Fibroblast of skin of abdomen (primary cell): ENCODE data around the gene NCK1.

ENCODE experiments used
- DNase-seq: peaks from one replicate; pipeline ENCODE4 v3.0.0-alpha.2; 2013

NCK1 gene

GRCh38 chr3:136908297-136908696, 46.3 kb downstream of the NCK1 start:
- DNase-seq = no peak

- no peak for DNase-seq
Observed at GRCh38 chr3:136909187-136909586, 47.2 kb downstream of the NCK1 start.

- DNase-seq = no peak
Observed at GRCh38 chr3:136910697-136911096, 48.7 kb downstream of the NCK1 start.

- DNase-seq = no peak
Observed at GRCh38 chr3:136913168-136913567, 51.2 kb downstream of the NCK1 start.

- DNase-seq = no peak
Observed at GRCh38 chr3:136914739-136915138, 52.7 kb downstream of the NCK1 start.

GRCh38 chr3:136916223-136916622, 54.2 kb downstream of the NCK1 start:
- DNase-seq = no peak

GRCh38 chr3:136919799-136920580, 58.0 kb downstream of the NCK1 start:
- no peak for DNase-seq

GRCh38 chr3:136920904-136921611, 59.0 kb downstream of the NCK1 start:
- DNase-seq = no peak

GRCh38 chr3:136925425-136926190, 63.6 kb downstream of the NCK1 start:
- DNase-seq = no peak

- DNase-seq = no peak
Observed at GRCh38 chr3:136928240-136928639, 66.2 kb downstream of the NCK1 start.

- peak; percentile 22 for DNase-seq
Observed at GRCh38 chr3:136929977-136930670, 68.1 kb downstream of the NCK1 start.

- no peak for DNase-seq
Observed at GRCh38 chr3:136931606-136932005, 69.6 kb downstream of the NCK1 start.

GRCh38 chr3:136932523-136932922, 70.5 kb downstream of the NCK1 start:
- DNase-seq = no peak

- DNase-seq = no peak
Observed at GRCh38 chr3:136932978-136933772, 71.2 kb downstream of the NCK1 start.

- DNase-seq = no peak
Observed at GRCh38 chr3:136937175-136937574, 75.2 kb downstream of the NCK1 start.

GRCh38 chr3:136937851-136938250, 75.8 kb downstream of the NCK1 start:
- DNase-seq = no peak

- peak; percentile 61 for DNase-seq
Observed at GRCh38 chr3:136938334-136938733, 76.3 kb downstream of the NCK1 start.

GRCh38 chr3:136939489-136939888, 77.5 kb downstream of the NCK1 start:
- no peak for DNase-seq

GRCh38 chr3:136942803-136943202, 80.8 kb downstream of the NCK1 start:
- no peak for DNase-seq

- DNase-seq = no peak
Observed at GRCh38 chr3:136943436-136943835, 81.4 kb downstream of the NCK1 start.

GRCh38 chr3:136946978-136947377, 85.0 kb downstream of the NCK1 start:
- no peak for DNase-seq

- DNase-seq = no peak
Observed at GRCh38 chr3:136947477-136947876, 85.5 kb downstream of the NCK1 start.
